ENCODE data around the gene TRNAU1AP.

The TRNAU1AP gene

DNA sequence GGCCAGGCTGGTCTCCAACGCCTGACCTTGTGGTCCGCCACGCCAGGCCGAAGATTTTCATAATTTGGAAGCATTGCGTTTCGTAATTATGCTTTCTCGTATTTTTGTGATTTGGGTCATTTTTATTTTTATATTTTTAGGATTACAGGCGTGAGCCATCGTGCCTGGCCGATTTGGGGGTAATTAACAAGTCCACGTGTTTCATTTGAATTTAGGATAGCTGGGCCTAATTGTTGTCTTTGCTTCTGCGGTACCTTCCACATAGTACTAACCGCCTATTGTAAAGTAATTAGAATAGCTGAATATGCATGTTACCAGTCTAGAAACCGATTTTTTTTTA lies 46.0 kb upstream of the TRNAU1AP start:
- no peaks in the 10 kb centered on the region for H3K9me2 ChIP-seq (replicated peaks; ENCODE audit: control insufficient read depth, low read length)
- no peaks in the 10 kb centered on the region for H4K20me1 ChIP-seq (ENCODE audit: control insufficient read depth, insufficient read depth, low read depth, low read length)
- H3K79me2 ChIP-seq (ENCODE audit: control insufficient read depth, low read length) = peaks cover 47% of the 10 kb centered on the region
- no peaks in the 10 kb centered on the region; the same call in 1 of the 2 replicates for H3K27me3 ChIP-seq (ENCODE audit: control insufficient read depth, low read length)
- H3K4me3 ChIP-seq (ENCODE audit: low read length) = peak overlapping the region; percentile 97
- TF ChIP-seq, protein P1, sequence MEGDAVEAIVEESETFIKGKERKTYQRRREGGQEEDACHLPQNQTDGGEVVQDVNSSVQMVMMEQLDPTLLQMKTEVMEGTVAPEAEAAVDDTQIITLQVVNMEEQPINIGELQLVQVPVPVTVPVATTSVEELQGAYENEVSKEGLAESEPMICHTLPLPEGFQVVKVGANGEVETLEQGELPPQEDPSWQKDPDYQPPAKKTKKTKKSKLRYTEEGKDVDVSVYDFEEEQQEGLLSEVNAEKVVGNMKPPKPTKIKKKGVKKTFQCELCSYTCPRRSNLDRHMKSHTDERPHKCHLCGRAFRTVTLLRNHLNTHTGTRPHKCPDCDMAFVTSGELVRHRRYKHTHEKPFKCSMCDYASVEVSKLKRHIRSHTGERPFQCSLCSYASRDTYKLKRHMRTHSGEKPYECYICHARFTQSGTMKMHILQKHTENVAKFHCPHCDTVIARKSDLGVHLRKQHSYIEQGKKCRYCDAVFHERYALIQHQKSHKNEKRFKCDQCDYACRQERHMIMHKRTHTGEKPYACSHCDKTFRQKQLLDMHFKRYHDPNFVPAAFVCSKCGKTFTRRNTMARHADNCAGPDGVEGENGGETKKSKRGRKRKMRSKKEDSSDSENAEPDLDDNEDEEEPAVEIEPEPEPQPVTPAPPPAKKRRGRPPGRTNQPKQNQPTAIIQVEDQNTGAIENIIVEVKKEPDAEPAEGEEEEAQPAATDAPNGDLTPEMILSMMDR (IDR thresholded peaks at IDR 0.05; ENCODE audit: low read depth, low read length, poor library complexity, severe bottlenecking) = no peak
- no peak for TF ChIP-seq EZH2phosphoT487 (IDR thresholded peaks at IDR 0.05; ENCODE audit: borderline replicate concordance, low read length)
- peaks cover 79% of the 10 kb centered on the region for H3F3A ChIP-seq (ENCODE audit: control insufficient read depth, insufficient read depth)
- H3K36me3 ChIP-seq (ENCODE audit: control insufficient read depth, low read length) = peaks cover 63% of the 10 kb centered on the region
- no peaks in the 10 kb centered on the region for H3K9me3 ChIP-seq (ENCODE audit: control insufficient read depth, insufficient read depth, low read length)
- H3K4me1 ChIP-seq (ENCODE audit: control insufficient read depth, low read length) = peaks cover 51% of the 10 kb centered on the region
- peak overlapping the region; percentile 93 for H3K27ac ChIP-seq (ENCODE audit: low read depth, low read length)
- H3K4me2 ChIP-seq (ENCODE audit: low read length) = peak overlapping the region; percentile 88

DNA sequence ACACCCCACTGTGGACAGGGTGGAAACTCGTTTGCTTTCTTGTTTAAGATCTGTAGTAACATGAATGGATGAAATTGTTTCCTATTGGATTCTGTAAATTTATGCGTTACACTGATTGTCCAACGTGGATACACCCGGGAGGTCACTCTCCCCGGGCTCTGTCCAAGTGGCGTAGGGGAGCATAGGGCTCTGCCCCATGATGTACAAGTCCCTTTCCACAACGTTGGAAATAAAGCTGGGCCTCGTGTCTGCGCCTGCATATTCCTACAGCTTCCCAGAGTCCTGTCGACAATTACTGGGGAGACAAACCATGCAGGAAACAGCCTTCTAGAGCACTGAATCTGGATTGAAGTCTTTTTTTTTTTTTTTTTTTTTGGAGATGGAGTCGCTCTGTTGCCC lies 45.6 kb upstream of the TRNAU1AP start:
- peaks cover 47% of the 10 kb centered on the region for H3K79me2 ChIP-seq (ENCODE audit: control insufficient read depth, low read length)

DNA sequence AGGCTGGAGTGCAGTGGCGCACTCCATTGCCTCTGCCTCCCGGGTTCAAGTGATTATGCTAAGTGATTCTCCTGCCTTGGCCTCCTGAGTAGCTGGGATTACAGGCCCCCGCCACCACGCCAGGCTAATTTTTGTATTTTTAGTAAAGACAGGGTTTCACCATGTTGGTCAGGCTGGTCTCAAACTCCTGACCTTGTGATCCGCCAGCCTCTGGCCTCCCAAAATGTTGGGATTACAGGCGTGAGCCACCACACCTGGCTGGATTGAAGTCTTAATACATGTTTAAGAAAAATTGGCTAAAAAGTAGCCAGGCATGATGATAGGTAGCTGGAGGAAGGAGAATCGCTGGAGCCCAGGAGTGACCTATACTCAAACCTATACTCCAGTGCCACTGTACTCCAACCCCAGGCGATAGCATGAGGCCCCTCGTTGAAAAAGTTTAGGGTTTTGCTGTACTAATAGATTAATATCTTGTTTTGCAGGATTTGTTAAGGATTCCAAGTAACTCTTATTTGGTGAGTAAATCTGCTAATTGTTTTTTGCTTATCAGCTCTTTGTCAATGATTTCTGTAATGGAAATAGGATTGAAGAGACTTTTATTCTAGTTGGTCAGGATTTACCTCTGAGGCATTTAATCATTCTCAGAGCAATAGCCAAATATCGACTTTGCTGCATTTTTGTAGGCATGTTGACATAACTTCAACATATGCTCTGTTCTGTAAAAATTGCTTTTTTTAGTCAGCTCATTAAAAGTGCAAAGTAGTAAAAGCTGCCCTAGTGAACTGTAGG lies 45.0 kb upstream of the TRNAU1AP start:
- Histone ChIP-seq H3K4me2 (ENCODE audit: low read length) (peak overlapping the region; percentile 88), H4K20me1 (ENCODE audit: control insufficient read depth, insufficient read depth, low read depth, low read length) (no peaks in the 10 kb centered on the region), H3K27ac (ENCODE audit: low read depth, low read length) (peak overlapping the region; percentile 93), H3K9me3 (ENCODE audit: control insufficient read depth, insufficient read depth, low read length) (no peaks in the 10 kb centered on the region), H3K4me3 (ENCODE audit: low read length) (peak overlapping the region; percentile 97), H3K4me1 (ENCODE audit: control insufficient read depth, low read length) (peaks cover 61% of the 10 kb centered on the region), H3K79me2 (ENCODE audit: control insufficient read depth, low read length) (peaks cover 47% of the 10 kb centered on the region), H3K9me2 (replicated peaks; ENCODE audit: control insufficient read depth, low read length) (no peaks in the 10 kb centered on the region), H3K36me3 (ENCODE audit: control insufficient read depth, low read length) (peaks cover 73% of the 10 kb centered on the region), H3K27me3 (ENCODE audit: control insufficient read depth, low read length) (no peaks in the 10 kb centered on the region; the same call in 1 of the 2 replicates), H3F3A (ENCODE audit: control insufficient read depth, insufficient read depth) (peaks cover 86% of the 10 kb centered on the region)
- TF ChIP-seq, protein P1 (IDR thresholded peaks at IDR 0.05; ENCODE audit: low read depth, low read length, poor library complexity, severe bottlenecking) = no peak
- TF ChIP-seq EZH2phosphoT487 (IDR thresholded peaks at IDR 0.05; ENCODE audit: borderline replicate concordance, low read length) = no peak

More for the DNA sequence above, 45.6 kb upstream of the TRNAU1AP start:
- H3K9me3 ChIP-seq (ENCODE audit: control insufficient read depth, insufficient read depth, low read length) = no peaks in the 10 kb centered on the region
- H3K9me2 ChIP-seq (replicated peaks; ENCODE audit: control insufficient read depth, low read length) = no peaks in the 10 kb centered on the region
- H3K4me1 ChIP-seq (ENCODE audit: control insufficient read depth, low read length) = peaks cover 55% of the 10 kb centered on the region
- H4K20me1 ChIP-seq (ENCODE audit: control insufficient read depth, insufficient read depth, low read depth, low read length) = no peaks in the 10 kb centered on the region
- H3K4me2 ChIP-seq (ENCODE audit: low read length) = peak overlapping the region; percentile 88
- H3F3A ChIP-seq (ENCODE audit: control insufficient read depth, insufficient read depth) = peaks cover 82% of the 10 kb centered on the region
- H3K27me3 ChIP-seq (ENCODE audit: control insufficient read depth, low read length) = no peaks in the 10 kb centered on the region; the same call in 1 of the 2 replicates
- peak overlapping the region; percentile 93 for H3K27ac ChIP-seq (ENCODE audit: low read depth, low read length)
- peaks cover 67% of the 10 kb centered on the region for H3K36me3 ChIP-seq (ENCODE audit: control insufficient read depth, low read length)
- H3K4me3 ChIP-seq (ENCODE audit: low read length) = peak overlapping the region; percentile 97
- no peak for TF ChIP-seq EZH2phosphoT487 (IDR thresholded peaks at IDR 0.05; ENCODE audit: borderline replicate concordance, low read length)
- TF ChIP-seq, protein P1 (IDR thresholded peaks at IDR 0.05; ENCODE audit: low read depth, low read length, poor library complexity, severe bottlenecking) = no peak

All from DOHH2 (cell line).